Glomerular endothelial cell (primary cell): ENCODE measurements around the gene HSPA12A. TPM values are rescaled to one million over a fixed set of nuclear protein-coding genes. Genes with fewer than 3 reads are reported as not detected.

Experiments
- DNase-seq: peaks from one replicate; pipeline ENCODE4 v3.0.0-alpha.2; 2011; ENCODE audit warnings: low read depth, low spot score; ENCODE audit errors: extremely low read depth
- total RNA-seq: library from RNA; depleted of rRNA; stranded (reverse); fragments of >200 nt; gene quantifications from 2 replicates; pipeline ENCODE4 v1.2.3, GENCODE V29; 2015

The HSPA12A gene
- total RNA-seq, 1 donor from 2014 or later = 0.76 TPM

DNA sequence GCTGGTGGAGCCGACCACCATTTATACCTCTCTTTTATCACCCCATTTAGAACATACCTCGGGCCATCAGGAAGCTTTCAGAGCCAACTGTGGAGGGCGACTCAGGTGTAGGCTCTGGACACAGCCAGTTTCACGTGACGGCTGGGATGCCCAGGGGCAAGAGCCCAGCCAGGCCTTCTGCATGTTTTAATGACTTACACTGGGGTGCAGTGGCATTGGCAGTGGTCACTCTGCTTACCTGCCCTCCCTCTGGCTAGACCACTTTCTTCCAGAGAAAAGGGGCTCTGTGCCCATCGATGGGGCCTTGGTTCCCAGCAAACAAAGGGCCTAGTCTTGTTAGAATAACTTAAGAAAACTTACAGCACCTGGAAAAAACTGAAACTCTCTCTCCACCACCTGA lies 71.7 kb downstream of the HSPA12A start:
- DNase-seq = no peak

DNA sequence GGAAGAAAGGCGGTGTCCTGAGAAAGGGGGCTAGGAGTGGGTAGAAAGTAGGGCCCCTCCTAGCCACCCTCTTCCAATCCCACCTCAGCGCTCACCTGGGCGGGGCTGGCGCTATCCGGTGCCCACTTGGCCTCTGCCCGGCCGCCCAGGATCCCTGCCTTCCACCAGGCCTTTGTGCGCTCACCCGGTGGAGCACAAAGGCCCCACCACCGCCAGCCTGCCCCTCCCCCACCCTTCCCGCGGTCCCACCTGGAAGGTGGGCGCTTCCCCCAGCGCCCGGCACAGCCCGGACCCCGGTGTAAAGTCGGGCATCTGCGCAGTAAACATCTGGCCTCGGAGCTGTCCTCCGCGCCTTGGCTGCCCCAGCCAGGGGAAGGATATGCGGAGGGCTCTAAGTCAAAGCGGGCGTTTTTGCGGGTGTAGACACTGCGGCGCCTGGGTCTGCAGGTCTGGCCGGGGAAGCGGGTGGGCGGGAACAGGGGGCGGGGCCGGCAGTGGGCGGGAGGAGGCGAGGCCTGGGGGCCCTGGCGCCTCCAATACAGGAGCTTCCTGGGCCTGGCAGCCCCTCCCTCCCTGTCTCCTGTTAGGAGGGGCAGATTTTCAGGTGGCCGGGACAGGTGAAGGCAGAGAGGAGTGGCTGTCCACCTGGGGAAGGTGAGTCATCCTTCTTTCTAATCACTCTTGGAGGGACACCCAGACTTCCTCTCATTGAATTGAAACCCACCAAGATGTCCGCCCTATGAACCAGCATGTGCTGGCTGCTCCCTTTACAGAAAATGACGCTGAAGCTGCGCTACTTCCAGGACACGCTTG lies 72.3 kb downstream of the HSPA12A start:
- DNase-seq = no peak

DNA sequence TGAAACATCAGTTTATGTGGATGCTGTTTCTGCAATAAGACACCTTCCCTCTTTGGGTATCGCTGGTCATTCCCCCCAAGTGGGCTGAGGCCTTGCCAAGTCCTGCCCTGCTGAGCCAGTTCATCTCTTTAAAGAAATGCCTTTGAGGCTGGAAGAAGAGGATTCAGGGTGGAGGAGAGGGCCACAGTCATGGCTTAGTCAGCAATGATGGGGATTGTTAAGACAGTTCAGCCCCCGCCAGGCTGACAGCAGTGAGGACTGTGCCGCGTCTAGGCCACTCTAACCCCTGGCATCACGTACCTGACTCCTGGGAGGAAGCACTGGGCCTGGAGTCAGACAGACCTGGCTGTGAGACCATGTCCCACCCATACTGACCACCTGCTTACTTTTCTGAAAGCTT lies 73.3 kb downstream of the HSPA12A start:
- no peak for DNase-seq

DNA sequence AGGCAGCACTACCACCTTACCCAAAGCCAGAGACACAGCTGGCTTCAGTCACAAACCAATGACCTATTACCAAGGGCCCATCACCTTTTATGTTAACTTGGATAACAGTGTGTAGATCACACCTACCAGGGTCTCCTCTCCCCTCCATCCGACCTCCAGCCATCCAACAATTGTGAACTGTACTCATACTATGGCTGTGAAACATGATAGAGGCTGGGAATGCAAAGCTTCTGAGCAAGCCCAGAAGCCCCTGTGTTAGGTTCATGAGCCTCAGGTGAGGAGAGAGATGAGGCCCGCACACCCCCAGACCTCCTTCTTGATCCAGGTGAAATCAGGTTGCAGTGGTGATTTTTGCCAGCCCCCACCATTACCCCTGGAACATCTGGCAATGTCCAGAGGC lies 73.9 kb downstream of the HSPA12A start:
- no peak for DNase-seq

DNA sequence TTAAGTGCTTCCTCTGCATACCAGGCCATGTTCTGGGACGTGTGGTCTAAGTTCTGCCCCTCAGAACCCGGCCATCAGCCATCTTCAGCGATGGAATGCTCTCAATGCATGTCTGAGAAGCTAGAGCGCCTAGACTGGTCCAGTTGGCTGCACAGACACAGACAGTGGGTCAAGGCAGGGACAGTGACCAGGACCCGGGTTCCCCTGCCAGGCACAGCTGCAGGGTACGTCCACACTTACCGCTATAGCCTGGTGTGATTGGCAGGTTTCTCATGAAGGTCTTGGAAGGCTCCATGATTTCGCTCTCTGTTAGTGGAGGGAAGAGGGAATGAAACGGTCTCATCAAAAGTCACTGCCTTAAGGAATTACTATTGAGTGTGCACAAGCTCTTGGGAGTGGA lies 74.3 kb downstream of the HSPA12A start:
- no peak for DNase-seq

DNA sequence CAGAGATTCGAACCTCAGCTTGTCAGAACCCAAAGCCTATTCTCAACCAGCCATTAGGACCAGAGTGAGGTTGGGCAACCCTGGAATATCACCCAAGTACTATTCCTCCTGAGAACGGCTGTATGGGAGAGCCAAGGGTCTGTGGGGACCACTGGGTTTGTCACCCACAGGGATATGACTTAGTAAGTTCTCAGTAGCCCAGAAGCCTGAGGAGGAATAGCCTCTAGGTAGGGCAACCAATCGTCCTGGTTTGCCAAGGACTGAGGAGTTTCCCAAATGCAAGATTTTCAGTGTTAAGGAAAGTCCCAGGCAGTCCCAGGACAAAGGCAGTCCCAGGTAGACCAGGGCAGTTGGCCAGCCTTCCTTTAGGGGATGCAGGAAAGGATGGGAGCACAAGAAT lies 74.9 kb downstream of the HSPA12A start:
- no peak for DNase-seq

DNA sequence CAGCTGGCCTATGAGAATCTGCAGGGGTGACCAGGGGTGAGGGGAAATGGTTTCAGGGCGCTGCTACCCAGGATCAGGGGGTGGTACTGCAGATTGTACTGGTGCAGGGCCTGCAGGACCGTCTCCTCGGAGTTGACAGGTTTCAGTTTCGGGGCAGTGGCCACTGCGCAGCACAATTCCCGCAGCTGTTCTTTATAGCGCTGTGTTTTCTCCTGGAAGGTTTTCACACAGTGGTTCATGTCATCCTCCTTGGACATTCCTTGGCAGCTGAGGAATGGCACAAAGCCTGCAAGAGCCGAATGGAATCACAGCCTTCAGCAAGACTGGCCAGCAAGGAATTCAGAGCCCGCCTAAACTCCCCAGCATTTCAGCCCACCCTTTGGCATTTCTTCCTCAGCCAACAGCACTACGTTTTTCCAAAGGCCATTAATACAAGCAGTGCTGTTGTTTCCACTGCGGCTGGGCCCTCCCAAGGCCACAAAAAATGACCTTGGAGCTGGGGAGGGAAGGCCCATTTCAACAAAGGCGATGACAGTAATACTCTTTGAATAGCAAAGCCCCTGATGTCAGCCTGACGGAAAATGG lies 76.7 kb downstream of the HSPA12A start:
- no peak for DNase-seq

DNA sequence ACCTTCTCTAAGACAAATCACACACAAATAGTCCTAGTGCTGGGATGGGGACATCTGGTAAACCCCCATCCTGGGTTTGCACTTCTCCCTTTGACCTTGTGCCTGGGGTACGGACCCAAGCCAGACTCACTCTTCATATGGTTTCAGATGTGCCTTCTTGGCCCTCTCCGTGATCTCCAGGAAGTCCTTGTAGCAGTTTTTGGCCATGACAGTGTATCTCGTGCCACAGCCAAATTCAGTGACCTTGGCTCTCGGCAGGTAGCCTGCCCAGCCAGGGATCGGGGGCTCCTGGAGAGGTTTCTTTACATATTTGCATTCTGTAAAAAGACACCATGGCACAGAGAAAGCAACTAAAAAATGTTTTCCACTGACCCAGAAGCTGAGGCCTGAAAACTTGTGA lies 77.7 kb downstream of the HSPA12A start:
- no peak for DNase-seq

DNA sequence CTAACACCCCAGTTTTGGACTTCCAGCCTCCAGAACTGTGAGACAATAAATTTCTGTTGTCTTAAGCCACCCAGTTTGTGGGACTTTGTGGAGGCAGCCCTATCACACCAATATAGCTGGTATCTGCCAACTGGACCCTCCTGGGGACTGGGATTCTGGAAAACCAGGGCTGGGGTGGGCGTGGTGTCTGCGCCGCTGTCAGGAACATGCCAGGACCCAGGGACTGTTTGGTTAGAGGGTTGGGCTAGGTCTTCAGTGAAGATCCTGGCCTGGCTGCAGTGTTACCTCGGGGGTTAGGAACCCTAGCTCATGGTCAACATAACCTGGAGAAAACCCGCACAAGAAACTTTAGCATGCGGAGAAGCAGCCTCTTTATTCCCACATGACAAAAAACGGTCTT lies 79.0 kb downstream of the HSPA12A start:
- no peak for DNase-seq

DNA sequence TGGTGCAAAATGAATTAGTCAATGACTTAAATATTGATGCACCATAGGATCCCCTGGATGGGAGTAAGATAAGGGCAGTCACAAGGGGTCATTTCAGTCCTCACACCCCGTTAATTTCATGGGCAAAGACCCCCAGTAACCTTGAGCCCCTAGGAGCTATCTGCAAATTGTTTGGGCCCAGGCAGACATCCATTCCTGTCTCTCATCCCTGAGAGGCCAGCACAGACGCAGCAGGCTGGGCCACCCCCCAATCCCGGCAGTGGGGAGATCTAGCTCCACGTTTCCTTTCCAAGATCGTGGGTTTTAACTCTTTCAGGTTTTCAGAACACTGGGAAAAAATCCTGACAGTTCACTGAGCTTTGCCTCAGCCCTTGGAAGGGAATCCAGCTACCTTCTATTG lies 81.5 kb downstream of the HSPA12A start:
- DNase-seq = no peak

DNA sequence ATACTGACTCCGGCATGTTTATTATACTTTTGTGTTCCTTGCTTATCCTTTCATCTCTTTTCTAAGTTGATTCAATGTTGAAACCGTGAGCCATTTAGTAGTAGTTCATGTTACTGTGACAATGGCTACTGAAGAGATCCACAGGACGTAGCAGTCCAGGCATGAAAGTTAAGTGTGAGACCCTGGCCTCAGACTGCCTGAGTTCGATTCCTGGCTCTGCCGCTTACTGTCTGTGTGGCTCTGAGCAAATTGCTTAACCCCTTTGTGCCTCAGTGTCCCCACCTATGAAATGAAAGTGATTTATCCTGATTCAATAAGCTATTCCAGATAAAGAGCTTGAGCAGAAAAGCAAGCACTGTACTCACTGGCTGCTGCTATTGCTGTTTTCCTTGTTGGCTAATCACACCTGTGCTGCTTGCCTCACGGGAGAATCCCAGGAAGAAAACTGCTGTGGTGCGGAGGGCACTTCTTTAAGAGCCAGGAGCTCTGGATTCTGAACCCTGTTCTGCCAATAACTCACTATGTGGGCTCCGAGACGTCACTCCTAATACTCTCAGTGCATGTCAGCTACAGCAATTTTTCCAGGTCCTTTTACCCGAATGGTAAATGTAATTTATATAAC lies 83.2 kb downstream of the HSPA12A start:
- no peak for DNase-seq

DNA sequence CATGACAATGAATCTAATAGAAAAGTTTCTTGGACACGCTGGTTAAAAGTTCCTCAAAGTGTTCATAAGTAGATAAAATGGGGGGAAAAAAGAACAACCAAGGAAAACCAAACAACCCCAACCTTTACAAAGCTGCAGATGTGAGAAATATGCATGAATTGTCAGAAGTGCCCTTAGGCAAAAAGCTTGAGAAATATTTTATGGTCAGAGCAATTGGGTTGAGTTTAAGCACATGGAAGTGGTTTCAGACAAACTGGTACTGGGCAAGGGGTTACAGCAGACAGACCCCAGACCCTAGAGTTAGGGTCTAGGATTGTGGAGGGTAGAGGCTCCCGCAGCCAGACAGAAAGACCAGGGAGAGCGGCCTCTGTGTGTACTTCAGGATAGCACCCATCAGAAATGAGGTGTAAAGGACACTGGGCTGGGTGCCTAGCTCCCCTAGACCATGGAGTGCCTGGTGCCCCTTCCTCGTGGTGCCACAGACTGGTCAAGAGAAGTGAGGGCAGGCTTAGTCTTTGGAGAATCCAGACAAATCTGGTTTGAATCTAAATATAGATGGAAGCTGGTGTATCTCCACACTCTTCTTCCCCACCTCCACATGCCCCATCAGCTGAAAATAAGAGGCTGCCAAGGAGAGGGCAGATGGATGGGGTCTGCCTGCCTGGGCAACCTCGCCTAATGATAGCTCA lies 84.4 kb downstream of the HSPA12A start:
- DNase-seq = no peak

DNA sequence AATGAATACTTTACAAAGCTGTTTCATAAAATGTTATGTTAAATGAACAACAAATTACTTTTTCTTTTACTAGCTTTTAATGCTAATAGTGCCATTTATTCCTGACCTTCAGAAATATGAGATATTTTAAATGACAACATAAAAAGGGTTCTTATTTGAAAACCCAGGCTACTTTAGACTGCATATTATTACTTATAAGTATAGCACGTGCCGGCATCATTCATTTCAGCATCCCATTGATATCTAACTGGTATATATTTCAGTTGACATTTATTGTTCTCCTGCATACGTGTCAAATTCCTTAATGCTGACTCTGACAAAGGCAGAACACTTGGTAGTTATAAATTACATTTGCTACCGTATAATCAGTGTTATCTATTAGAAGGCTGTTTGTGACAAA lies 86.3 kb downstream of the HSPA12A start:
- no peak for DNase-seq

DNA sequence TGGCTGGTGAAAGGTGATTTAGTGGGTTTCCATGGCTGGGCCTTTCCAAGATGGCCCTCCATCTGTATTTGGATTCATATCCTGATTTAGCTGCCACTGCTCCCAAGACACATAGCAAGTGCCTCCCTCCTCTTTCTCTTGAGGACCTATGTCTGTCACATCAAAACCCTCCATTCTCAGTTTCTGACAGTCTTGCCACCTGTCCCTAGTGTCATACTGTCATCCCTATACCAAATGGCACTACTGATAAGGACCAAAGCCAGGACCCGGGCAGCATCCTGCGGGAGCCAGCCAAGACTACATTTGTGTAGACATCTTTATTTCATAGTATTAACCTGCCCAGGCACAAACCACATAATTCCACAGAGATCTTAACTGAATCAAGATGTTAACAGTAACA lies 86.8 kb downstream of the HSPA12A start:
- DNase-seq = no peak

DNA sequence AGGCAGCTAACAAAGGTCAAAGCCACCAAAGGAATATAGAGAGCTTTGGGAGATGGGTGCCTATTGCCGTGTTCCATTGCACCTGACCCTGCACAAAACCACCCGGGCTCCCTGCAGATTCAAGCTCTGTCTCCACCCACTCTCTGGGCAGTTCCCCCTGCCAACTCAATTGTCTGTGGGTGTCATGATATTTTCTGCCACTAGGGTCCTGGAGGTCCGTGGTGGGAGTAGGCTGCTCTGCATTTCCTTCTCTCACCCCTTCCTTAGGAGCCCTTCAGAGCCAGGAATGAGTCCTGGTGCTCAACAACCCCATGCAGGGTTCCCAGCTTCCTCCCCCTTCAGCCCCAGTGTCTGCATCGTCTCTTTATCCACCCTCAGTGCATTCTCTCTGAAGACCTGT lies 87.5 kb downstream of the HSPA12A start:
- no peak for DNase-seq

DNA sequence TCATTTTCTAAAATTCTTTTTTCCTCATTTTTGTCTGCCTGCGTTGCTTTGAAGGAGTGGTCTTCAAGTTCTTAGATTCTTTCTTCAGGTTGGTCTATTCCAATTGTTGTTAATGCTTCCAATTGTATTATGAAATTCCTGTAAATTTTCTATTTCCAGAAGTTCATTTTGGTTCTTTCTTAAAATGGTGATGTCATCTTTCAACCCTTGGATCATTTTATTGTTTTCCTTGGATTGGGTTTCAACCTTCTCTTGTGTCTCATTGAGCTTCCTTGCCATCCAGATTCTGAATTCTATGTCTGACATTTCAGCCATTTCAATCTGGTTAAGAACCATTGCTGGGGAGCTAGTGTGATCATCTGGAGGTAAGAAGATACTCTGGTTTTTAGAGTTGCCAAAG lies 88.5 kb downstream of the HSPA12A start:
- no peak for DNase-seq

DNA sequence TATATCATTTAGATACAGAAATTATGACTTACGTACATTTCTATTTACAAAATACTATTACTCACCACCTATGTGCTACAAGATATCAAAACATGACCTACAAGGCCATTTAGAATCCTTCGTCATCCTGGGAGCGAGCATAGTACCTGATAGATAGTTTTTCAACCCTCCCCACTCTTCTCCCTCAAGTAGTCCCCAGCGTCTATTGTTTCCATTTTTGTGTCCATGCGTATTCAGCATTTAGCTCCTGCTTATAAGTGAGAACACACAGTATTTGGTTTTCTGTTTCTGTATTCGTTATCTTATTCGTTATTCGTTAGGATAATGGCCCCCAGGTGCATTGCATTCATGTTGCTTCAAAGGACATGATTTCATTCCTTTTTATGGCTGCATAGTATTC lies 93.5 kb downstream of the HSPA12A start:
- no peak for DNase-seq

DNA sequence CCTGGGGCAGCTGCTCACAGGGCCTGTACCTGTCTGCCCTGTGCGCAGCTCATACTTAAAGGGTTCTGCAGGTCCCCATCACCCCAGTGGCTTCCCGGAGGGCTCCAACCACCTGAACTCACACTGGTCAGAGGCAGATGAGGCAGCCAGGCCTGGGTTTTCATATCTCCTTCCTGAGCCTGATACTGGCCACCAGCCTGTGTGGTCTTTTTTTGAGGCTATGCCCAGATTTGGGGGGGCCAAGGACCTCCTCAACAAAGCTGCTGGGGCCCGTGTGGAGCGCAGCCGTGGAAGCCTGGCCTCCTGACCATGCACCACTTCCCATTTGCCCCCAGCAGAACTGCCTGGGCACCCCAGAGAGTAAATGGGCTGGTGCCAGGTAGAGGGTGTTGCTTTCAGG lies 95.9 kb downstream of the HSPA12A start:
- DNase-seq = no peak

DNA sequence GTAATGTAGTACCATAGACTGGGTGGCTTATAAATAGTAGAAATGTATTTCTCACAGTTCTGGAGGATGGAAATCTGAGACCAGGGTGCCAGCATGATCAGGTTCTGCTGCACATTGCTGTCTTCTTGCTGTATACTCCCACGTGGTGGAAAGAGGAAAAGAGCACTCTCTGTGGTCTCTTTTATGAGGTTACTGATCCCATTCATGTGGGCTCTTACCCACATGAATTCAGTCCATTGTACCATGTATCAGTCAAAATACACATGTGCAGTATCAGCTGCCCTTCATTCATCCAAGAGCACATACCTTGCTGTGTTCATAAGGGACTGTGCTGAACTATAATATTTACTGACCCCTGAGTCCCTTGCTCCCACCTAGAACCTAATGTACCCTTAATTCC lies 104.5 kb downstream of the HSPA12A start:
- DNase-seq = no peak

DNA sequence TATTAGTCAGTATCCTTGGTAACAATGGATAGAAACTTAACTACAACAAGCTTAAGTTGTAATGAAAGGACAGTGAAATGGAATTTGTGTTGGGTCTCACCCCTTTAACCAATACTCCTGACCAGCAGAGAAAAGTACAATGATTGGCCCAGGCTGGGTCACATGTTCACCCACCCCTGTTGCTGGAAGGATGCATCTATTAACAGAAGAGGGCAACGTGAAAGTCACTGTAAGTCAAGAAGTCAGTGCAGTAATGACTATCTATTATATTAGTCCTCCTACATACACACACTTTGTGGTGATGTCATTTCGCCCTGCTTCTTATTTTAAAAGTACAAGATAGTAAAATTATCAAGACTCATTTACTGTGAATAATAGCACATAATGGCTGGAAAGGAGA lies 105.4 kb downstream of the HSPA12A start:
- DNase-seq = no peak

DNA sequence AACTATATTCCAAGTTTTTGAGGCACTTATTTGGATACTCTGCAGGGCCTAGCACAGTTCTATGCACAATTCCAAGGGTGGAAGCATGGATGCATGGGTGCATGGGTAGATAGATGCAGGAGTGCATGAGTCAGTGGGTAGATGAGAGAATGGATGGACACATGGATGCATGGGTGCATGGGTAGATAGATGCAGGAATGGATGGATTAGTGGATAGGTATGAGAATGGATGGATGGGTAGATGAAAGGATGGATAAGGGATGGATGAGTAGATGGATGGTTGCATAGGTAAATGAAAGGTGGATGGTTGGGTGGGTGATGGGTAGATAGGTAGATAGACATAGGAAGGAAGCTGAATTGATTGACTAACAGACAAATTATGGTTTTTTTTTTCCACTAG lies 106.0 kb downstream of the HSPA12A start:
- DNase-seq = no peak
